A673 (cell line): ENCODE measurements around the gene WDR54. TPM values are rescaled to one million over a fixed set of nuclear protein-coding genes. Genes with fewer than 3 reads are reported as not detected.
A peak's percentile ranks its signal among the peaks of the same experiment; 100 is the strongest.

Source experiments
- BruUV-seq: library from RNA; stranded (reverse); fragments of 400-500 nt; replicated peaks from 2 replicates; lab custom pipeline; 2021; lab: Mats Ljungman, UMichigan
- CTCF ChIA-PET: fragments of 300-600 bp; sonication (Branson Sonifier 250); formaldehyde crosslinking; loops from one replicate; lab custom pipeline; 2022; ENCODE audit warnings: antibody characterized with exemption; lab: Charles Lee
- POLR2A ChIA-PET: fragments of 300-600 bp; sonication (Branson Sonifier 250); formaldehyde crosslinking; loops from one replicate; lab custom pipeline; 2022; ENCODE audit warnings: antibody characterized with exemption; ENCODE audit not compliant: low non-redundant PET; lab: Charles Lee
- DNase-seq: peaks from one replicate; pipeline ENCODE4 v3.0.0-alpha.2; 2015; ENCODE audit warnings: low spot score
- H3K27ac ChIP-seq: fragments of 200-600 bp; sonication (generic); 2 replicates; pipeline ENCODE4 v1.5.1; 2016; ENCODE audit warnings: mixed run types, low read depth, mild to moderate bottlenecking, mixed read lengths, antibody characterized with exemption, low read length; ENCODE audit not compliant: poor library complexity, severe bottlenecking
- H3K27me3 ChIP-seq: fragments of 200-600 bp; sonication (generic); replicated peaks from 2 replicates; pipeline ENCODE4 v1.6.1; 2017; ENCODE audit warnings: mixed run types, low read depth, mild to moderate bottlenecking, mixed read lengths, antibody characterized with exemption, low read length; ENCODE audit not compliant: insufficient read depth, poor library complexity
- H3K36me3 ChIP-seq: fragments of 200-600 bp; sonication (generic); 2 replicates; pipeline ENCODE4 v1.6.1; 2016; ENCODE audit warnings: mixed run types, mild to moderate bottlenecking, mixed read lengths, antibody characterized with exemption, low read length; ENCODE audit not compliant: insufficient read depth, poor library complexity, severe bottlenecking
- H3K4me1 ChIP-seq: fragments of 200-600 bp; sonication (generic); 2 replicates; pipeline ENCODE4 v1.6.1; 2017; ENCODE audit warnings: mixed run types, mild to moderate bottlenecking, mixed read lengths, antibody characterized with exemption, low read length; ENCODE audit not compliant: insufficient read depth, poor library complexity, severe bottlenecking
- H3K4me3 ChIP-seq: fragments of 200-600 bp; sonication (generic); 2 replicates; pipeline ENCODE4 v1.5.1; 2016; ENCODE audit warnings: low read depth, mixed run types, mild to moderate bottlenecking, mixed read lengths, low read length; ENCODE audit not compliant: poor library complexity, severe bottlenecking
- H3K9me3 ChIP-seq: fragments of 200-600 bp; sonication (generic); 2 replicates; pipeline ENCODE4 v1.6.1; 2016; ENCODE audit warnings: mixed run types, low read depth, mild to moderate bottlenecking, mixed read lengths, antibody characterized with exemption, low read length; ENCODE audit not compliant: poor library complexity, severe bottlenecking
- CTCF ChIP-seq: fragments of 300-800, 200-600 bp; sonication (generic); conservative IDR thresholded peaks from 2 replicates; pipeline ENCODE4 v1.5.1; 2017; ENCODE audit warnings: low read depth, mild to moderate bottlenecking, antibody characterized with exemption, low read length, moderate library complexity, mixed read lengths
- EZH2 ChIP-seq: fragments of 200-600 bp; sonication (generic); IDR thresholded peaks from 2 replicates; pipeline ENCODE4 v1.6.1; 2017; ENCODE audit warnings: borderline replicate concordance, low read depth, mild to moderate bottlenecking, mixed read lengths, antibody characterized with exemption, low read length; ENCODE audit not compliant: poor library complexity, severe bottlenecking
- intact Hi-C: fragments of 100-400 bp; cut with micrococcal nuclease; formaldehyde crosslinking; loops from one replicate; pipeline ENCODE4 v1.10.0; 2022; ENCODE audit not compliant: unreplicated experiment
- total RNA-seq: library from RNA; stranded (reverse); gene quantifications from 2 replicates; pipeline ENCODE4 v1.2.3, GENCODE V29; 2021

WDR54 gene
- total RNA-seq, 1 experiment from 2014 or later, result 41.1 TPM

- intact Hi-C loops, result no loop called here
- POLR2A ChIA-PET, result no interaction called here
- TF ChIP-seq EZH2 (no peak), CTCF (no peak)
- H3K27ac ChIP-seq, result peak overlapping the region; percentile 80
- no peaks in the 10 kb centered on the region for H3K27me3 ChIP-seq
- BruUV-seq, result no TSS peak
- H3K4me1 ChIP-seq, result peaks cover 49% of the 10 kb centered on the region
- no peaks in the 10 kb centered on the region for H3K36me3 ChIP-seq
- CTCF ChIA-PET, result interaction anchor here (1.1 to 1.3 kb wide), 2 partner anchors 22 to 26 kb away, joined by 3 read pairs; partner anchors contain the start of gene MOGS
- no peak for DNase-seq
- H3K4me3 ChIP-seq, result peak overlapping the region; percentile 65
- no peaks in the 10 kb centered on the region for H3K9me3 ChIP-seq
Observed at GRCh38 chr2:74439373-74439772, 17.8 kb downstream of the WDR54 start.

- CTCF ChIA-PET, result interaction anchor here (0.6 to 1.3 kb wide), 3 partner anchors 8 to 48 kb away, joined by 3 to 4 read pairs (median 3); no protein-coding TSS in a partner anchor
- intact Hi-C loops, result no loop called here
- H3K9me3 ChIP-seq, result no peaks in the 10 kb centered on the region
- H3K27ac ChIP-seq, result peak overlapping the region; percentile 80
- no peaks in the 10 kb centered on the region for H3K27me3 ChIP-seq
- no TSS peak for BruUV-seq
- H3K4me3 ChIP-seq, result peak overlapping the region; percentile 65
- H3K4me1 ChIP-seq, result peaks cover 51% of the 10 kb centered on the region
- no peak for TF ChIP-seq CTCF
- TF ChIP-seq EZH2, result no peak
- H3K36me3 ChIP-seq, result no peaks in the 10 kb centered on the region
- POLR2A ChIA-PET, result interaction anchor here (0.7 kb wide), 1 partner anchor 15 kb away, joined by 4 read pairs; the partner anchor contains the start of gene INO80B
- DNase-seq, result no peak
Observed at GRCh38 chr2:74439803-74440377, 18.4 kb downstream of the WDR54 start.

- ChIA-PET CTCF (interaction anchor here (0.6 to 1.3 kb wide), 3 partner anchors 8 to 49 kb away, joined by 3 to 4 read pairs (median 3); no protein-coding TSS in a partner anchor), POLR2A (interaction anchor here (0.7 kb wide), 1 partner anchor 14 kb away, joined by 4 read pairs; the partner anchor contains the start of gene INO80B)
- Histone ChIP-seq H3K9me3 (no peaks in the 10 kb centered on the region), H3K36me3 (no peaks in the 10 kb centered on the region), H3K4me1 (peaks cover 51% of the 10 kb centered on the region), H3K27me3 (no peaks in the 10 kb centered on the region), H3K27ac (peak overlapping the region; percentile 80), H3K4me3 (peak overlapping the region; percentile 65)
- TF ChIP-seq CTCF (0 out of 2 replicates have a peak, but pooled peaks have one; percentile 32), EZH2 (no peak)
- intact Hi-C loops, result no loop called here
- BruUV-seq, result no TSS peak
- DNase-seq, result peak; percentile 90
Observed at GRCh38 chr2:74440378-74441169, 19.0 kb downstream of the WDR54 start.
